GM03348 (cell line): ENCODE measurements around the gene PAK1IP1.
"Not testable (repeated sequence)": the region's sequence is repeated elsewhere in the genome, so short reads cannot be mapped to it uniquely, and the experiment has no call there.

ENCODE experiments used
- DNase-seq: peaks from one replicate; pipeline ENCODE4 v3.0.0; 2012; ENCODE audit warnings: low spot score

PAK1IP1 gene

GRCh38 chr6:10692965-10693538 is 1.7 kb upstream of the PAK1IP1 start:
- DNase-seq = no peak

GRCh38 chr6:10695086-10695657 is 400 bp downstream of the PAK1IP1 start:
- peak; percentile 3 for DNase-seq

DNA sequence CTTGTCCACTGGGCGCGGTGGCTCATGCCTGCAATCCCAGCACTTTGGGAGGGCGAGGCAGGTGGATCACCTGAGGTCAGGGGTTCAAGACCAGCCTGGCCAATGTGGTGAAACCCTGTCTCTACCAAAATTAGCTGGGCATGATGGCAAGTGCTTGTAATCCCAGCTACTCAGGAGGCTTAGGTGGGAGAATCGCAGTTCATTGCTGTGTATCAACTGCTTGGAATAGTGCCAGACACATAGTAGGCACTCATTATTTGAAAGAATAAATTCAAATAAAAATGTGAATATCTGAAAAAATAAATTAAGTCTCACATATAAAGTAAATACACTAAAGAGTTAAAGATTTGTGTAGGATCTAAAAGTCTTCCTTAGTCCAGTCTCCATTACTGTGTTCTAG is 1.9 kb downstream of the PAK1IP1 start:
- DNase-seq = no peak

DNA sequence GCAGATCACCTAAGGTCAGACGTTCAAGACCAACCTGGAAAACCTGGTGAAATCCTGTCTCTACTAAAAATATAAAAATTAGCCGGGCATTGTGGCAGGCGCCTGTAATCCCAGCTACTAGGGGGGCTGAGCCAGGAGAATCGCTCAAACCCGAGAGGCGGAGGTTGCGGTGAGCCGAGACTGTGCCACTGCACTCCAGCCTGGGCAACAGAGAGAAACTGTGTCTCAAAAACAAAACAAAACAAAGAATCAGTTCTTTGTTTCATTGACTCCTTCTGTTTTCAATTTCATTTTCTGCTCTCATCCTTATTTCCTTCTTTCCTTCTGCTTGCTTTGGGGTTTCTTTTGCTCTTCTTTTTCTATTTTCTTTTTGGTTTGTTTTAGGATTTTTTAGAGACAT is 19.2 kb downstream of the PAK1IP1 start:
- DNase-seq = no peak

GRCh38 chr6:10719296-10719963 is 24.7 kb downstream of the PAK1IP1 start:
- no peak for DNase-seq

DNA sequence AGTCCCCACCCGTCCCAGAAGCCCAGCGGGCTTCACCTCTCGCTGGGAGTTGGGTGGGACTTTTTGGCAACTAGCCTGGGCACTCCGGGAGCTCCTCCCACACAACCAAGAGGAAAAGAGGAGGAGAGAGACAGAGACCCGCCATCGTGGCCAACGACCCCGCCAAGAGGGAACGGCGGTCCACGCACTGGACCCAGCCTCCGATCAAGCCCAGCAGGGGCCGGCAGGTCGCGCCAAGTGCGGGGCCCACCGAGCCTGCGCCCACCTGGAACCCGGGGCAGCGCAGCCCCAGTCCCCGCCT is 25.1 kb downstream of the PAK1IP1 start:
- peak; percentile 13 for DNase-seq

GRCh38 chr6:10720265-10720959 is 25.6 kb downstream of the PAK1IP1 start:
- peak; percentile 22 for DNase-seq

GRCh38 chr6:10720960-10721849 is 26.4 kb downstream of the PAK1IP1 start:
- not testable (repeated sequence) for DNase-seq

DNA sequence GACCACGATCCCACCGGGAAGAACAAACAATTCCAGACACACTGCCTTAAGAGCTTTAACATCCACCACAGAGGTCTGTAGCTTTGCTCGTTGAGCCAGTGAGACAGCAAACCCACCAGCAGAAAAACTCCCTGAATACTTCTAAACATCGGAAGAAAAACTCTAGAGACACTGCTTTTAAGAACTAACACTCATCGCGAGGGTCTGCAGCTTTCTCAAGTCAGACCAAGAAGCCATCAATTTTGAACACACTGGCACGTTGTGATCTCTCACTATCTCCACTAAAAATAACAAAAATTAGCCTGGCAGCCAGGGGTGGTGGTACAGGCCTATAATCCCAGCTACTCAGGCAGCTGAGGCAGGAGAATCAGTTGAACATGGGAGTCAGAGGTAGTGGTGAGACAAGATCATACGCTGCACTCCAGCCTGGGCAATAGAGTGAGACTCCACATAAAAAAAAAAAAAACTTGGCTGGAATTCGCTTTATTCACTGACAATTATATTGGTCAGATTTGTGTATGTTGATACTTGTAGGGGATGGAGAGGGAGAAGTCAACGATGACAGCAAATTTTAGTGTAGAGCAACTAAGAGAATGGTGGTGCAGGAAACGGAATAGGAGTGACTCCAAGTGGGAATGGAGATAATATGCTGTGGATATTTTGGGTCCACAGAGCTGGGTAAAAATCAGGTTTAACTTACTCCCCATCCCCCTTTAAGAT is 27.2 kb downstream of the PAK1IP1 start:
- no peak for DNase-seq

GRCh38 chr6:10722570-10722819 is 27.7 kb downstream of the PAK1IP1 start:
- no peak for DNase-seq

DNA sequence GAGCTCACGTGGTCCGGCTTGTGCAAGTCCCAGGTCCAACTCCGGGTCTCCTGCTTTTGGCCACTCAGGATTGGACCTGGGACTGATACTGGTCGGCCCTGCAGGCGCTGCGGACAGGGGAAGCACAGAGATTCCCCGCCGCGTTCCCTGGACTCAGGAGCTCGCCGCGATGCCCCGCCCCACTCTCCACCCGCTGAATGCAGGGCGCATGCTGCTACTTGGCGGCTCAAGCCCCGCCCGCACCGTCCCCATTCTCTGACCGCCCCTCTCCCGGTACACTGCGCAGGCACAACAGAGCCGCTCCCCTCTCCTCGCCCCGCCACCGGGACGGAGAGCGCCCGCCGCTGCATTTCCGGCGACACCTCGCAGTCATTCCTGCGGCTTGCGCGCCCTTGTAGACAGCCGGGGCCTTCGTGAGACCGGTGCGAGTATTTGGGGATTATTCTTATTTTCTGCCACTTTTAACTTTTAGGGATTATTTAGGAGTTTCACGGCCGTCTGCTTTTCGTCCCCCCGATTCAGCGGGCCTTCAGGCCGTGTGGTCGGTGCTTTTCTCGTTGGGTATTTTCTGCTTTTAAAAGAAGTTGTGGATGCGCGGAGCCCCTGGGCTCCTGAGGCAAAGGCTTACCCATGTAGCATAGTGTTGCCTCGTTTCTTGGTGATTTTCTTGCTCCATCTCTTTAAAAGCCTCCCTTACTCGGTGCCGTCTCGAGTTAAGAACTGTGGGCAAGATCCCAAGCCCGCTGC is 28.2 kb downstream of the PAK1IP1 start, which contains the start of gene TMEM14C:
Gene TMEM14C (plus strand): TSS at position 251 of the 747 bp plus-strand sequence. CDS start 1,544 bp downstream, outside the sequence.
- peak; percentile 98 for DNase-seq

DNA sequence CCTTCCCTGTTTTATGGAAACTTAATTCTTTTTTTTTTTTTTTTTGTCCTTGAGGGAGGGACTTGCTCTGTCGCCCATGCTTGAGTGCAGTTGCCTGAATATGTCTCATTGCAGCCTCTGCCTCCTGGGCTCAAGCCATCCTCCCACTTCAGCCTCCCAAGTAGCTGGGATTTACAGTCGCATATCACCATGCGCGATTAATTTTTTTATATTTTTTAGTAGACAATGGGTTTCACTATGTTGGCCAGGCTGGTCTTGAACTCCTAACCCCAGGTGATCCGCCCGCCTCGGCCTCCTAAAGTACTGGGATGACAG is 28.8 kb downstream of the PAK1IP1 start:
- DNase-seq = no peak

DNA sequence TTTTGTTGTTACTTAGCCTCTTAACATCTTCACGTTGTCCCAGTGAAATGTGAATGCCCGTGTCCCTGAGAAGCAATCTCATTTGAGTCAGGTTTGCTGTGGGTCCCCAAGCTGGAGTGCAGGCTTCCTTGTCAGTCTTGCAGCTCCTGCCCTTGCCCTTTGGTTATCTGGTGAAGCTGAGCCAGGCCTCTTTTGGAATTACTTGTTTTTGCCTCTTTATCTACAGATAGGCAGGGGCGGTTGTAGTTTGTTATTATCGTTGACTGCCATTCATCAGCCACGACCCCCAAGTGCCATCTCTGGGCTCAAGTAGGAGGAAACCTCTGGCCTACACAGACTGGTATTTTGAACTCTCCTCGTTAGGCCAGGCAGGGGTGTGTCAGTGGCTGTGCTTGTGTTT is 30.3 kb downstream of the PAK1IP1 start:
- DNase-seq = no peak

DNA sequence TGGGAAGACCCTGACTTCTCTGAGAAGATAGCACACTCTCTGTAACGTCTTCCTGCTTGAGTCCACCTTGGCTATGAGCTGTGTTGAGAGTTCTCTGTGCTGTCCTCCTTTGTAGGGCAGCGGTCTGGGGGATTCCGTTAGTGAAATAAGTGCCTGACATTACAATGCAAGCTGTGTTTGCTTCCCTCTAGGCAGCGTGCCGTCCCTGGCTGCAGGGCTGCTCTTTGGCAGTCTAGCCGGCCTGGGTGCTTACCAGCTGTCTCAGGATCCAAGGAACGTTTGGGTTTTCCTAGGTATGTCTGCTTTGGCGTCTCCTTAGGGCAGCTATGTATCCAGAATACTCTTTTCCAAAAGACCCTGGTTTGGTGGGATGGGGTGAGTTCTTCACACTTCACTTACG is 30.9 kb downstream of the PAK1IP1 start:
- DNase-seq = no peak

GRCh38 chr6:10730254-10730653 is 35.5 kb downstream of the PAK1IP1 start:
- no peak for DNase-seq

DNA sequence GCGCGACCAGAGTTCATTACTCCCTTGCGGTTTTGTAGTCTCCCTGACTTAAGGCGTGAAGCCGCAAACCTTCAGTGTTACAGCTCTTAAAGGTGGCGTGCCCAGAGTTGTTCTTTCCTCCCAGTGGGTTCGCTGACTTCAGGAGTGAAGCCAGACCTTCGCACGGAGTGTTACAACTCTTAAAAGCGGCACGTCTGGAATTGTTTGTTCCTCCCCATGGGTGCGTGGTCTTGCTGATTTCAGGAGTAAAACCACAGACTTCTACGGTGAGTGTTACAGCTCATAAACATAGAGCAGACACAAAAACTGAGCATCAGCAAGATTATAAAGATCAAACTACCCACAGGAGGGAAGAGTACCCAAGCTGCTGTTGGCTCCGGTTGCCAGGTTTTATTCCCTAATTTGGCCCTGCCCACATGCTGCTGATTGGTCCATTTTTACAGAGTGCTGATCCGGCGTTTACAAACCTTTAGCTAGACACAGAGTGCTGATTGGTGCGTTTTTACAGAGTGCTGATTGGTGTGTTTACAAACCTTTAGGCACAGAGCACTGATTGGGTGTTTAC is 38.5 kb downstream of the PAK1IP1 start:
- DNase-seq = no peak

DNA sequence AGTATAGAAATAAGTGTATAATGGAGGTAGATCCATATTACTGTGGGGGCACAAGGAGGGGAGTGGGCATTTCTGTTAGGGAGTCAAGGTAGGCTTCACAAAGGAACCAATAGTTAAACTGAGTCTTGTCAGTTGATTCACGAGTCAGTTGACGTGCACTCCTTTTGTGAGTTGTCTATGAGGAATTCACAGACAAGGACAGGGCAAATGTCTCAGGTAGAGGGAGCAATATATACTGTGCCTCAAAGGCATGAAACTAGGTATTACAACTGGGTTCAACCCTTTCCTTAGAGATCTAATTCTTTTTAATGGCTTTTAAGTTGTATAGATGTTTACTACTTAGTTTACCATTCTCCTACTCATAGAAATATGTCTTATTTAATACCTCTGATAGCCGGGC is 39.1 kb downstream of the PAK1IP1 start:
- DNase-seq = no peak

DNA sequence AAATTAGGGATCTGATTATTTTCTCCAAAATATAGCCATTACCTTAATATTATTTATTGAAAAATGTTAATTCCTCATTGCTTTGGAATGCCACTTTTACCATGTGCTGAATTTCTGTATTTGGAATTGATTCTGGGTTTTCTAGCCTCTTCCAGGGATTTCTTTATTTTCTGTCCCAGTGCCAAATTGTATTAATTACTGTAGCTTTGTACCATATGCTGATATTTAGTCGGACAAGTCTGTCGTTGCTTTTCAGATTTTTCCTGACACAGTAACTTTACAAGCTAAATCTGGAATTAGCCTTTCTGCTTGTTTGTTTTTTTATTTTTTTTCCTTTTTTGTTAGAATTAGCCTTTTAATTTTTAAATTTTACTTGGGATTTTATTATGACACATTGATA is 42.0 kb downstream of the PAK1IP1 start:
- DNase-seq = no peak

- DNase-seq = no peak
Observed at GRCh38 chr6:10740061-10740460, 45.3 kb downstream of the PAK1IP1 start.

DNA sequence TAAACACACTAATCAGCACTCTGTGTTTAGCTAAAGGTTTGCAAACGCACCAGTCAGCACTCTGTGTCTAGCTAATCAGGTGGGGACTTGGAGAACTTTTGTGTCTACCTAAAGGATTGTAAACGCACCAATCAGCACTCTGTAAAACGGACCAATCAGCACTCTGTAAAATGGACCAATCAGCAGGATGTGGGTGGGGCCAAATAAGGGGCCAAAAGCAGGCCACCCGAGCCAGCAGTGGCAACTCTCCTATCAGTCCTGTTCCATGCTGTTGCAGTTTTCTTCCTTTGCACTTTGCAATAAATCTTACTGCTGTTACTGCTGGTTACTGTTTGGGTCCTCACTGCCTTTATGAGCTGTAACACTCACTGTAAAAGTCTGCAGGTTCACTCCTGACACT is 46.9 kb downstream of the PAK1IP1 start:
- not testable (repeated sequence) for DNase-seq

DNA sequence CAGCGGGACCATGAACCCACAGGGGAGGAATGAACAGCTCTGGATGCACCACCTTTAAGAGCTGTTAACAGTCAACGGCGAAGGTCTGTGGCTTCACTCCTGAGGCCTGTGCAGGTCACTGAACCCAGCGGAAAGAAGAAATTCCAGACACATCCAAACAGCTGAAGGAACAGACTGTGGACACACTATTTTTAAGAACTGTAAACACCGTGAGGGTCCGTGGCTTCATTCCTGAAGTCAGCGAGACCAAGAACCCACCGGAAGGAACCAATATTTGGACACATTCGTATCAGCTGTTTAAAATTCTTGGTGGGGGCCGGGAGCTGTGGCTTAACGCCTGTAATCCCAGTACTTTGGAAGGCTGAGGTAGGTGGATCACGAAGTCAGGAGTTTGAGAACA is 47.5 kb downstream of the PAK1IP1 start:
- no peak for DNase-seq
